Endothelial cell of umbilical vein (primary cell): ENCODE measurements around the gene EPB41L4B.
"Not testable (repeated sequence)": the region's sequence is repeated elsewhere in the genome, so short reads cannot be mapped to it uniquely, and the experiment has no call there.

Source experiments
- GATA2 ChIP-seq: IDR thresholded peaks from 2 replicates; pipeline ENCODE4 v1.7.0; 2011; ENCODE audit warnings: low read depth, mild to moderate bottlenecking, moderate library complexity, mixed read lengths, low read length; ENCODE audit not compliant: insufficient read length, insufficient read depth
- JUN ChIP-seq: IDR thresholded peaks from 2 replicates; pipeline ENCODE4 v1.6.1; 2011; ENCODE audit warnings: borderline replicate concordance, low read depth; ENCODE audit not compliant: insufficient read length, insufficient read depth
- POLR2A ChIP-seq: IDR thresholded peaks from 2 replicates; pipeline ENCODE4 v1.6.1; 2012; ENCODE audit warnings: low read depth, mild to moderate bottlenecking, control low read depth, low read length
- TF ChIP-seq, protein P1 (sequence below), 2 donors: IDR thresholded peaks; 1 replicate in 1 of 2; 2 replicates in 1 of 2; pipeline ENCODE4 v1.5.1; 2011; ENCODE audit warnings: low read length in 2 of 2, mild to moderate bottlenecking in 2 of 2, moderate library complexity in 2 of 2, control low read depth in 1 of 2, inconsistent platforms in 1 of 2, low read depth in 1 of 2; ENCODE audit not compliant: insufficient read depth in 1 of 2; ENCODE audit errors: extremely low read depth in 1 of 2

DNA sequence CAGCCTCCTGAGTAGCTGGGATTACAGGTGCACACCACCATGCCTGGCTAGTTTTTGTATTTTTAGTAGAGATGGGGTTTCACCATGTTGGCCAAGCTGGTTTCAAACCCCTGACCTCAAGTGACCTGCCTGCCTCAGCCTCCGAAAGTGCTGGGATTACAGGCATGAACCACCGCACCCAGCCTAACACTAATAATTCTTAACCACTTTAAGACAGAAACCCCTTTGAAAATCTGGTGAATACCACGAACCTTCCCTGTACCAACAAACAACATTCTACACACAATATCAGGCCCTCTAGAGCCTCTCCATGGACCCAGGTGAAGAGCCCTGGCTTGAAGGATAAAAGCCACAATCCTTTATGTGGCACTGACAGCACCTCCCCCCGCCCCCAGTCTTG is 102.6 kb downstream of the EPB41L4B start:
- TF ChIP-seq, protein P1, sequence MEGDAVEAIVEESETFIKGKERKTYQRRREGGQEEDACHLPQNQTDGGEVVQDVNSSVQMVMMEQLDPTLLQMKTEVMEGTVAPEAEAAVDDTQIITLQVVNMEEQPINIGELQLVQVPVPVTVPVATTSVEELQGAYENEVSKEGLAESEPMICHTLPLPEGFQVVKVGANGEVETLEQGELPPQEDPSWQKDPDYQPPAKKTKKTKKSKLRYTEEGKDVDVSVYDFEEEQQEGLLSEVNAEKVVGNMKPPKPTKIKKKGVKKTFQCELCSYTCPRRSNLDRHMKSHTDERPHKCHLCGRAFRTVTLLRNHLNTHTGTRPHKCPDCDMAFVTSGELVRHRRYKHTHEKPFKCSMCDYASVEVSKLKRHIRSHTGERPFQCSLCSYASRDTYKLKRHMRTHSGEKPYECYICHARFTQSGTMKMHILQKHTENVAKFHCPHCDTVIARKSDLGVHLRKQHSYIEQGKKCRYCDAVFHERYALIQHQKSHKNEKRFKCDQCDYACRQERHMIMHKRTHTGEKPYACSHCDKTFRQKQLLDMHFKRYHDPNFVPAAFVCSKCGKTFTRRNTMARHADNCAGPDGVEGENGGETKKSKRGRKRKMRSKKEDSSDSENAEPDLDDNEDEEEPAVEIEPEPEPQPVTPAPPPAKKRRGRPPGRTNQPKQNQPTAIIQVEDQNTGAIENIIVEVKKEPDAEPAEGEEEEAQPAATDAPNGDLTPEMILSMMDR (IDR thresholded peaks at IDR 0.05; ENCODE audit: extremely low read depth in 1 of 2, insufficient read depth in 1 of 2, low read depth in 1 of 2, low read length in 2 of 2), result not testable (repeated sequence)
- TF ChIP-seq GATA2, POLR2A, JUN: not testable (repeated sequence)
